DMS153 (cell line): Measurements from ENCODE around the gene ATG7.
"Not testable (repeated sequence)": the region's sequence is repeated elsewhere in the genome, so short reads cannot be mapped to it uniquely, and the experiment has no call there.

Experiments used
- DNase-seq: peaks from one replicate; lab custom pipeline; 2025; lab: John Stamatoyannopoulos, UW

ATG7 gene

DNA sequence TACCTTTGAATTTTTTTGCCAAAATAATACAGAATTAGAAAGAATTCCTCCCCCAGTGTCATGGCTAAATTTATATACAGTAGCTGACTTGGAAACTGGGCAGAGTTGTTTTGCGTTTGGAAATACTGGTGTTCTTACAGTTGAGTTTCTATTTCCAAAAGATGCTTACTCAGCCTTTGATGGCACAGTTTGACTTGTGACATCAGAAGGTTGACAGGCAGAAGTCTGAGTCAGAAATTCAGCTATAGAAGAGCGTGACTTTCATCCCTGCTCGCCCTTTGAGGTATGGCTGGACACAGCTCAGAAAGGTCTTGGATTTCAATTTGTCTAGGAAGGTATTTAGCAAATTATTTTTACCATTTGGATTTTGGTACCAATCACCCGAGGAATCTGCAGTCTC, 195.7 kb downstream of the ATG7 start:
- no peak for DNase-seq

DNA sequence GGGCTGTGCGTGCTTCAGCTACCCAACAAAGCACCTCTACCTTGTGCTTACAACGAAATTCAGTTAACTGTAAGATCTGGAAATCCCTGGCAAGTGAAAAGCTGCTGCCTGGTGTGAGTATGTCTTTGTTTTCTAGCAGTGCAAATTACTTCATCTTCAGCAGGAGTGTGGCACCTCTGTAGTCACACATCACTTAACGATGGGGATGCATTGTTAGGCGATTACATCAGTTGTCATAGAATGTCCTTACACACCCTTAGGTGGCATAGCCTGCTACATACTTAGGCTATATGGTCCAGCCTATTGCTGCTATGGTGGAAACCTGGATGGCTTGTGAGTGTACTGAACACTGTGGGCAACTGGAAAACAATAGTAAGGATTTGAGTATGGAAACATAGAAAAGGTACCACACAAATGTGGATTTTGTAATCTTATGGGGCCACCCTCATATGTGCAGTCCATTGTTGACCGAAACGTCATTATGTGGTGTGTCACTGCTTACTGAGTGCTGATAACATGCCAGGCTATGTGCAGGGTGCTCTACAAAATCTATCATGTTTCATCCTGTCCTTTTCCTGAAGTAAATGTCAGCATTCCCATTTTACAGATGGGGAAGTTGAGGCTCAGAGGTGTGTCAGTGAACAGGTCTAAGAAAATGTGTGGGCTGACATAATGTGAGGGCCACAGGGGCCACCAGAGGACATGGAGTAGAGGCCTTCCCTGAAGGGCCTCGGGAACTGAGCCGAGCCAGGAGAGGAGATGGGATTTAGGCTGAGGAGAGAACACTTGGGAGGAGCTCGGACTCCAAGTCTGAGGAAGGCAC, 198.0 kb downstream of the ATG7 start:
- DNase-seq = no peak

DNA sequence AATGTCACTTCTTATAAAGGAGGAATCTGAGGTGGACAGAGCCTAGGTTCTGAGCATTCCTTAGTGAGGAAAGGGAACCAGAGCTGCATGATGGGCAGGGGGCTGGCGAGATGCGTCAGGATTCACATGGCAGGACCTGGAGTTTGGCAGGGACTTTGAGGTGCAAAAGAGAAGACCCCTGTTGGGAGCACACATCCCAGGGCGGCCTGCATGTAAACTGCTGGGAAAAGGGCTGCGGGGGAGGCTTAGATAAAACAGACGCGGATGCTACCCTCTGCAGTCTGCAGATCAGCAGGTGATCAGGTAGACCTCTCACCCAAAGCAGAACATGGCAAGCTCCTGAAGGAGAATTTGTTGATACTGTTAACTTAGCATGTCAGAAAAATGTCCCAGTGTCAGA, 203.1 kb downstream of the ATG7 start:
- DNase-seq = no peak

DNA sequence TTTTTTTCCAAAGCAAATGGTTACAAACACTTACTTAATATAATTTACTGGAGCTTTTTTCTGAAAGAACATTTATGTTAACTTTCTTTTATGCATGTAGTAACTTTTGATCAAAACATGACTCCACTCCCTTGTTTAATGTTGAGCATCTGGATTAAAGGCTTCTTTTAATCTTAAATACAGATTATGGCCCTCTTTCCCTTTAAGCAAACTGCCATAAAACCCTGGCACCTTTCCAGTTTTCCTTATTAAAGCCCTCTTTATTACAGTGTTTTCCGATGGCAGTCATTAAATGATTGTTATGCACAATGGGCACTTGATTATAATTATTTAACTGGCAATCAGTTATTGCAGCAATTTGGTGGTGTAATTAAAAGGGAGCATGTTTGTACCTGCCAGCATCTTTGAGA, 204.5 kb downstream of the ATG7 start:
- peak; percentile 62 for DNase-seq

DNA sequence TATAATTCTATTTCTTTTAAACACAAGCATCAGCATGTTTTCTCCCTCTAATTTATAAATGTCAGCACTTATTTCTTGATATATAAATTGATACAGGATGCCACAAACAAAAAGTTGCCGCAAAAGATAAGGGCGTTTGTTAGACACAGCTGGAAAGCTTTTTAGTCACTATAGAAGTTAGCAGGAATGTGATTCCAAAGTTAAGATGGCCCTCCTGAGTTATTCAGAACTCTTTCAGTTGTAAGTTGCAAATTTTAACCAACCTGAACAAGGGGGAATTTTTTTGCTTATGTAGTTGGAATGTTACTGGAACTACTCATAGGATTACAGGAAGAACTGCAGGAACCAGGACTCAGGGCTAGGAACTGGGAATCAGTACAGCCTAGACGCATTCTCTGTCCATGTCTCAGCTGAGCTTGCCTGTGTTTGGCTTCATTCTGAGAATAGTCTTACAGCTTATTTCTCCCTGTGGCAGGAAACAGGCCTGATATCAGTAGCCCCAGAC, 205.3 kb downstream of the ATG7 start:
- no peak for DNase-seq

DNA sequence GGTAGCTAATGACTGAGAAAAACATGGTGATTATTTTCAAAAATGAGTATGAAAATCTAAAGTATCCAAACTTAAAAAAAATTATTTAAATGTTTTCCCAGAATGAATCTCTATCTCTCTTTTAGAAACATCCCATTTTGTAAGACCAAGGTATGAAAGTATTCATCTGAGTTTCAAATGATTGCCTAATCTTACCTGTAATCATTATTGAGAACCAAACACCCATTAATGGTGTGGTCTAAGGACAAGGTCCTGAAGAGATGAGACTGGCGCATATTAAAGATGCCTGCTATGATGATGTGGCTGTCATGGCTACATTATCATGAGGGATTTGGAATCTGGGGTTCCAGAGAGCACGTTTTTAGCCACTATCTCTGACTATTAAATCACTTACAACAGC, 206.0 kb downstream of the ATG7 start:
- DNase-seq = no peak

DNA sequence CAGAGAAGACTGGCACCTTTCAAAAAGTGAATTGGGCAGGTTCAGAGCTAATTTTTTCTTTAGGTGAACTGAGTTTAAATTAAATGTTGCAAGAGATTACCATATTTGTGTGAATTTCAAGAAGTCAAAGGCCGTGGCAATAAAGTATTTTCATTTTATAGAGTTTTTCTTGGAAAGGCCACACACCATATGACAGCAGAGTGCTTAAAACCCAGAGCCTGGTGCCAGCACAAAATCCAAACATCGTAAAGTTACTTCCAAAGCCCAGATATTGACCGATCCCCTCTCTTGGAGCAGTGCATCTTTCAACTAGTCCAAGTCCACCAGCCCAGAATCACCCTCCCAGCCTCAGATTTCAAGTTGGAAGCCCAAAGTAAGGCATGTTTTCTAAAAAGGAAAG, 207.0 kb downstream of the ATG7 start:
- DNase-seq = no peak

DNA sequence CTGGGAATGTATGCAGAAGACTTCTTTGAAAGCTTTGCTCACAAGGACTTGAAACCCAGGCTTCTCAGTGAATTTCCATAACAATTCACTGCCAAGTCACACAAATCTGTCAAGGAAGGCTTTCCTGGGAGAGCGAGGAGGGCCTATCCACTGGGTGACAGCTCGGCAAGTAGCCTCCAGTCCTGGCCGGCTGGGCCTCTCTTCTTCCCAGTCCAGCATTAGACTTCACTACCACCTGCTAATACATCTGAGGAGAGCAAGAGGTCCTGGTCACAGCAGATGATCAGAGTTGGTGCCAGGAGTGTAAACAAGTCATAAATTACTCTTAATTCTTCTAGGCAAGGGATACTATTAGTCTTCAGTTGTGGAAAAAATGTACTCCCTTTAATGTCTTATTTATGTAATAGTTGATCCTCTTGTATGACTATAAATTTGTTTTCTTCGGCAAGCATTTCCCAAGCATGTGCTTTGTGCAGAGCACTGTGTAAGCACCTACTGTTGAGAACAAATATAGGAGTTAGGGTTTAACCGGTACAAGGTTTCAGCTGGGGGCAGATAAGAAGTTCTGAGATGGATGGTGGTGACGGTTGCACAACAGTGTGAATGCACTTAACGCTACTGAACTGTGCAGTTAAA, 208.6 kb downstream of the ATG7 start:
- peak; percentile 10 for DNase-seq

DNA sequence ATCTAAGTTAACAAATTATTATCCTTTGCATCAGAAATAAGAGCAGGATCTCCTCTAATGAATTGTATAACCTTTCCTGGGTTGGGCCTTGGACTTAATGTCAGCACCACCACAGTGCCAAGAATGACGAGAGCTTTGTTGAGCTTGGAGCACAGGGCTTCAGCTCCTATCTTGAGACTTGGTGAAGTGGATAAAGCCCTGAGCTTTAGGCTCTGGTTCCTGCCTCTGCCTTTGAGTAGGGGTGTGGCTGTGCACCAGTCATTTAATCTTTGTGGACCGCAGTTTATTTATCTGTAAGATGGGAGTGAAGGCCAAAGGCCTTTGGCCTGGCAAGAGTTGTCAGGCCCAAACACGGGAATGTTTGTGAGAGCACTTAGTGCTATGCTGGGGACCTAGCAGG, 209.4 kb downstream of the ATG7 start:
- DNase-seq = no peak

DNA sequence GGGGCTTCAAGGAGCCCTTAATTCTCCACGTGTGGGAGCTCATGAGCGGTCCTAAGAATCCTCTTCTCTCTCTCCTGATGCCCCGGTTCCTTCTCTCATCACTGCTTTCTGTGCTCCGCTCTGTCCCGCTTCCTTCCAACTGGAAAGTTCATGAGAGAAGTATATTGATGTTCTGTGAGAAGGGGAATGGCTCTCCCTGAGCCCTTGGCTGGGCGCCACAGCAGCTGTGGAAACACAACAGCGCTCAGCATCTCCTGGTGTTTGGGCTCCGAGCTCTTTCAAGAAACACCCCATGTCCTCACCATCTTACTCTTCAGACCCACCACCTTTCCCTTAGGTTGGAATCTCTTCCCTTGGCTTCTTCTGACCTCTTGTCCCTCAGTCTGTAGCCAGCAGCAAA, 209.8 kb downstream of the ATG7 start:
- no peak for DNase-seq

DNA sequence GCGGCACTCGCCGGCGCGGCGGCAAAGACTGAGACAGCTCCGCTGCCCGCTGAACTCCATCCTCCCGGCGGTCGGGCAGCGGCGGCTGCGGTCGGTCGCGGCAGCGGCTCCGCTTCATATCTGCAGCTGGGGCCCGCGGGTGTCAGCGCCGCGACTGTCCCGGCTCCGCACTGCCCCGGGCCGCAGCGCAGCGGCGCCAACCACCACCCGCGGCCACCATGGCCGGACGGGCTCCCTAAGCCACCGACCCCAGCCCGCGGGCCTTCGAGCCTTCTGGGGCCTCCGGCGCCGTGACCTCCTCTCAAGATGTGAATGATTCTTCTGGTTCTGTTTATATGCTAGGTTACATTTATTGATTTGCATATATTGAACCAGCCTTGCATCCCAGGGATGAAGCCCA, 216.2 kb downstream of the ATG7 start:
- not testable (repeated sequence) for DNase-seq

DNA sequence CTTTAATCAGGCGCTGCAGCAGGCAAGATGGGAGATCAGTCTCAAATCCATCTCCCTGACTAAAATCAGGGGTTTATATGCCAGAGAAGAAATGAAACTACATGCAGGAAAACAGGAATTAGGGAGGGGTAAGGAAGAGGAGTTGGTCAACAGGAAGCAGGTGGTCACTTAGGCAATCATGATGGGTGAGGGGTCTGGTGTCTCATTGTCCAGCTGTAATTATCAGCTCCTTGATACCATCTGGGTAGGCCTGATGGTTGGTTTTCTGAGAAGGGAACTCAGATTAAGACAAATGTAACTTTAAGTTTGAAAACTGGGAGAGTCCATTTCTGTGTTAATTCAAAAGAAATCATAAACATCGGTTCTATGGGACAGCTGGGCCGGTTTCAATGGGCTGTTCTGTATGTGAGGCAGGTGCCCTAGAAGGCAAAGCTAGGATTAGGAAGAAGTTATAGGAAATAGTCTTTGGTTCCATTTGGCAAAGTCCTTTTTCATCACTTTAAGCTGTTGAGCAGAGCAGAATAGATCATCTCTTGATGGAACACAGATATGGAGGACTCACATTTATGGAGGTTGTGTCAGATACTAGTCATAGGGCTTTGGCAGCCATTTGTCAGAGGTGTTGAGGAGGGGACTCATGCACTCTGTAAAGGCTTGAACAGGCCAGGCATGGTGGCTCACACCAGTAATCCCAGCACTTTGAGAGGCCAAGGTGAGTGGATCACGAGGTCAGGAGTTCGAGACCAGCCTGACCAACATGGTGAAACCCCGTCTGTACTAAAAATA, 222.1 kb downstream of the ATG7 start:
- no peak for DNase-seq

DNA sequence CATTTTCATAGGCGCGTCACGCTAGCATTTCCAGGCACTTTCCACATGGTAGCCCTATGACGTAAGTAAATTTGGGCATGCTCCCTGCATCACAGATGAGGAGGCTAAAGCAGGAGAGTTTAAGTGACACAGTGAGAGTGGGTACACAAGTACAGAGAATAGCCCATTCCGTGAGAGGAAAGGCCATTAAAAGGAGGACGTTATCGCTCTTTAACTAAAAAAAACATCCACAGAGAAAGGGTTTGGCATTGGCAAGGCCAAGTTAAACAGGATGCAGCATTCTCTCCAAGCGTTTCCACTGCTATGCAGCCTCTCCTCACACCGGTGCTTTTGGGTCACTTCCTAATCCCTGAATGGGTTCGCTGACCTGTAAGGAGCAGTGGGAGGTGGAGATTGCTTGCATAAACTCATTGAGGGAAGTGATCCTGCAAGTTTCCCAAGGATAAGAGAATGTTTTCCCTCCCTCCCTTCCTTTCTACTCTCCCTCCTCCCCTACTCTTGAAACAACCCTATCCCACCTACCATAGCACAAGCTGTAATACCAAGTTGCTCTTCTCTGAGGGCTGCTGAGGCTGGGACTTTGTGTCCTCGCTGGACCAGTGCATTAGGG, 223.9 kb downstream of the ATG7 start:
- DNase-seq = peak; percentile 49

DNA sequence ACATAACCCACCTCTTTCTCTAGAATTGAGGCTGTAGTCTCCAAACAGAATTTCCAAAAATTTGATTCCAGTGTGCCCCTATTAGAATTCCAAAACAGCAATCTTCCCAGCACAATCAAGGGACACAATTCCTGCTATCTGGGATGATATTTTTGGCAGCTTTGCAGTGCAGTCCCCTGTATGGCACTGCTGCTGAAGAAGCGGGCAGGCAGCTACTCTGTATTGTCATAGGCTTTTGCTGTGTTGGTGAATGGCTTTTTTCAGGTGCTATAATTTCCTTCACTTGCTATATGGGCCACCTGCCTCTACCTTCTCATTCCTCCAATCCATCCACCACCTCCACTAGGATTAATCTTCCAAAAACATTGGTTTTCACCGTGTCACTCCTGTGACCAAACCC, 226.0 kb downstream of the ATG7 start:
- no peak for DNase-seq

DNA sequence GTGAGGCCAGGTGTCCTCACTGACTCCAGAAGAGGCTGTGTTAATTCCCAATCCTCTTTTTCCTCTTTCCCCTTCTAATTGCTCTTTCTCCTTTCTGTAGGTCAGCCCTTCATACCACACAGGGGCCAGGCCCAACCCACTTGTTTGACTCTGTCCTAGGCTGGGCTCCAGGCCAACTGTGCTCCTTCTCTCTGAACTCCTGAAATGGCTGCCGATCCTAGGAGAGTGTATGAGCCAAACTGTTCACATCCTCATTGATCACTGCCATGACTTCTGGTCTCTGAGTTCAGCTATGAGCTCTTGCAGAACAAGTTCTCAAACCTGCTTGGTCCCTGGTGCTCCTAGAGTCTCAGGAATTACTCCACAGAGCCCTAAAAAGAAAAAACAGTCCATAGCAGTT, 226.4 kb downstream of the ATG7 start:
- no peak for DNase-seq

DNA sequence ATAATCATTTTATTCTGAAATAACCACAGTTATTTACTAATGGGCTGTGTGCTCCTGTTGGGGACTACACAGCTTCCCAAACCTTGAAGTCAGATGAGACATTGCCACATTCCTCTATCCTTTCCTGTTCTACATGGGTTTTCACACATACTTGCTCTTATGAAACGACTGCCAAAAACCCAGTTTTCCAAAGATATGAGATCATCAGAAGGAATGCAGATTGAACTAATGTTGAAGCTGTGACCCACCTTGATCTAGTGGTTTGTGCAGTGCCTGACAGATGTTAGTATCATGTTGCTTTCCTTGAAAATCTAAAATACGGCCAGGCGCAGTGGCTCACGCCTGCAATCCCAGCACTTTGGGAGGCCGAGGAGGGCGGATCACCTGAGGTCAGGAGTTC, 226.9 kb downstream of the ATG7 start:
- DNase-seq = no peak

DNA sequence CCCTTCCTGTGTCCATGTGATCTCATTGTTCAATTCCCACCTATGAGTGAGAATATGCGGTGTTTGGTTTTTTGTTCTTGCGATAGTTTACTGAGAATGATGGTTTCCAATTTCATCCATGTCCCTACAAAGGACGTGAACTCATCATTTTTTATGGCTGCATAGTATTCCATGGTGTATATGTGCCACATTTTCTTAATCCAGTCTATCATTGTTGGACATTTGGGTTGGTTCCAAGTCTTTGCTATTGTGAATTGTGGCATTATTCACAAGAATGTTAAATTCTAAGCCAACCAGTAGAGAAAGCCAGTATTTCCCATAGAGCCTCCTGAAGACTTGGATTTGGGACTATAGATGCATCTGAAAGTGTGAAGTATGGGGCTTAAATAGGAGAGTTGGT, 230.2 kb downstream of the ATG7 start:
- DNase-seq = not testable (repeated sequence)

DNA sequence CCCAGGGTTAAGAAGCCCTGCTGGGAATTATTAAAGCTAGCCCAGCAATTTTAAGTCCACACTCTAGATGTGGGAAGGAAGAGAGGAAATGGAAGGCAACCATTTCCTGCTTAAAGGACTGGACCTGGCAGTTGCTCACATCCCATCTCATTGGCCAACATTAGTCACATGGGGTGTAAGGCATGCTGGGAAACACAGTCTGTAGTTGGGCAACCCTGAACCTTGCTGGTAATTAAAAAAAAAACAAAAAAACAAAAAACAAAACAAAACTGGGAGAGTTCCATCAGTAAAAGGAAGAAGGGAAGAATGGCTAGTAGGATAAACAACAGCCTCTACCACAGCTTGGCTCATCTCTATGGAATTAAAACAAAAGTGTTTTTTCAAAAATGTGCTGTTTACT, 235.5 kb downstream of the ATG7 start:
- no peak for DNase-seq

DNA sequence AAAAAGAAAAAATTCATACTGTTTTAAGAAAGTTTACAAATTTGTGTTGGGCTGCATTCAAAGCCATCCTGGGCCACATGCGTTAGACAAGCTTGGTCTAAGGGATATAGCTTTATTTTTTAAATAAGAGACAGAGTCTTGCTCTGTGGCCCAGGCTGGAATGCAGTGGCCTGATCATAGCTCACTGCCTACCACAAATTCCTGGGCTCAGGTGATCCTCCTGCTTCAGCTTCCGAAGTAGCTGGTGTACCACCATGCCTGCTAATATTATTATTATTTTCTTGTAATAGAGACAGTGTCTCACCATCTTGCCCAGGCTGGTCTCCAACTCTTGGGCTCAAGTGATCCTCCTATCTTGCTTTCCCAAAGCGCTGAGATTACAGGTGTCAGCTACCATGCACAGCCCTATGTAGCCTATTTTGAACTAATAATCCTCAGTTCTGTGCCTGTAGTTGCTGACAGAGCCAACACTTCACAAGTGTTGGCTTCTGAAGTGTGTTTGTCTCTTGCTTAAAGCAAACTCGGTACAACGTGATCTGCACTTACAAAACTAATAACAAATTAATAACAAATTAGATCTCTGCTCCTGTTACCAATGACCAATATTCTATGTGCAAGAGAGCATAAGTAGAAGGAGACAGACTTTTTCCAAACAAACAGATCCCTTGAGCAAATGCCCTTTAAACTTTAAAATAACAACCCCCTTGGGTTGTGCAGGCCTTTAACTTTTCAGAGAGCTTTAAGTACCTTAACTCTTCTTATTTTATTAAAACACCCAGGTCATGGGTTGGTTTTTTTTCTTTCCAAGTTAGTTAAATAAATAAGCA, 236.4 kb downstream of the ATG7 start:
- no peak for DNase-seq

DNA sequence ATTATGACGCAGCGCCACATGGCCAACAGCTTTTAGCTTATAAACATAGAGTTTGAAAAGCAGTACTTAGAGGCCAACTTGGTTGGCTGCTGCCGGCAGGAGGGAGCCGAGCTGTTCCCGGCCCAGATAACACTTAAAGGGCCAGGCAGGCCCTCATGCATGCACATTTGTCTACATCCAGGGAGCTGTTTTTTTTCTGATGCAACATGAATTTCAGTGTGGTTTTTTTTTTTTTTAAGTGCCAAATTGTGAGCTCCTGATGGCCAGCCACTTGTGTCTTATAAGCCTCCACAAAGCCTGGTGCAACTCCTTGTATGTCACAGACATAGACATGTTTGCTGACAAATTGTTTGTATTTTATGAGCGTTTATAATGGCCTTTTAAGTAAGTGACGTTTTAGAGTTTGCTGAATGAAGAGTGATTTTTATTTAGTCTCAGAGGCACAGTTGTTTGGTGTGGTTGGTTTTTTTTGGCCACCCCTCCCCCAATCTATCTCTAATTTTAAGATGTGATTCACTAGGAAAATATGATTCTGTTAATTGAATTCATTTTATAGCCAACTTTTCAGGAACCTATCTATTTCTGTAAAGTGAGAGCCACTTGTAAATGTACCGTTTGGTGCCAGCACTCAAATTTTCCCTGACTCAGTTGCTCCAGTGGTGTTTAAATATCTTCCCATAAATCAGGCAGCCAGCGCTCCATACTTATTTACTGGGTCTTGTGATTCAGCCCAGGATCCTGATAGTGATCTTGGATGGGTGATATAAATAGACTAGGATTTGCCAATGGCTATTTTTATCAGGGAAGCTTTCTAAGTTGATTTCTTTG, 237.2 kb downstream of the ATG7 start:
- DNase-seq = peak; percentile 51

DNA sequence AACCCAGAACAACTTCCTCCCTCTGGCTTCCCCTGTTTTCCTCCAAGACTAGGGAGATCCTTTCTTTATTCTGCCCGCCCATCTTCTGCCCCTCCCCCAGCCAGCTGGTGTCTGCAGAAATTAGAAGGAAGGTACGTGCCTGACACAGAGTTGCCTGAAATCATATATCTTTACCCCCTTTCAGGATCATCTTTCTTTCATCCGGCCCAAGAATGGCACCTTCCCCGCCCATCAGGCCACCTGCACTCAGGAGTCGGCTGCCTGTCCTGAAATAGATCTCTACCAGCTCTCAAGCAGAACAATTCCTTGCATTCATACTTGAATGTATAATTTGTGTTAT, 237.8 kb downstream of the ATG7 start:
- no peak for DNase-seq
